OCI-LY7 (cell line): Measurements from ENCODE around the gene SETD7. TPM values are rescaled to one million over a fixed set of nuclear protein-coding genes. Genes with fewer than 3 reads are reported as not detected.

Experiments
- BruUV-seq: library from RNA; stranded (reverse); fragments of 400-500 nt; replicated peaks from 2 replicates; lab custom pipeline; 2021; lab: Mats Ljungman, UMichigan
- CTCF ChIA-PET: fragments of 300-600 bp; sonication (Branson Sonifier 250); formaldehyde crosslinking; loops from one replicate; lab custom pipeline; 2022; ENCODE audit warnings: antibody characterized with exemption; ENCODE audit not compliant: unreplicated experiment; lab: Charles Lee
- POLR2A ChIA-PET: fragments of 300-600 bp; sonication (Branson Sonifier 250); formaldehyde crosslinking; loops from one replicate; lab custom pipeline; 2022; ENCODE audit warnings: antibody characterized with exemption; lab: Charles Lee
- DNase-seq: peaks from one replicate; pipeline ENCODE4 v3.0.0-alpha.2; 2015; ENCODE audit warnings: low spot score
- H2AFZ ChIP-seq: fragments of 200-600 bp; sonication (generic), shearing (Covaris generic); 2 replicates; pipeline ENCODE4 v1.6.1; 2014; ENCODE audit warnings: mild to moderate bottlenecking, antibody characterized with exemption, low read length, moderate library complexity
- H3K27ac ChIP-seq: fragments of 200-600 bp; sonication (generic); 2 replicates; pipeline ENCODE4 v1.5.1; 2014; ENCODE audit warnings: mixed run types, low read depth, mild to moderate bottlenecking, moderate library complexity, low read length, inconsistent platforms; ENCODE audit not compliant: poor library complexity, severe bottlenecking
- H3K36me3 ChIP-seq: fragments of 200-600 bp; sonication (generic); 2 replicates; pipeline ENCODE4 v1.6.1; 2014; ENCODE audit warnings: mild to moderate bottlenecking, antibody characterized with exemption, low read length, moderate library complexity, mixed read lengths; ENCODE audit not compliant: insufficient read depth
- H3K4me1 ChIP-seq: fragments of 200-600 bp; sonication (generic); 2 replicates; pipeline ENCODE4 v1.5.1; 2014; ENCODE audit warnings: mild to moderate bottlenecking, low read length; ENCODE audit not compliant: insufficient read depth, poor library complexity, severe bottlenecking
- H3K4me2 ChIP-seq: fragments of 200-600 bp; sonication (generic); 2 replicates; pipeline ENCODE4 v1.6.1; 2014; ENCODE audit warnings: mild to moderate bottlenecking, low read length
- H3K4me3 ChIP-seq: fragments of 200-600 bp; sonication (generic); 2 replicates; pipeline ENCODE4 v1.5.1; 2014; ENCODE audit warnings: mild to moderate bottlenecking, low read depth, low read length; ENCODE audit not compliant: poor library complexity, severe bottlenecking
- H3K79me2 ChIP-seq: fragments of 200-600 bp; sonication (generic); 2 replicates; pipeline ENCODE4 v1.6.1; 2016; ENCODE audit warnings: low read depth, mild to moderate bottlenecking, low read length, moderate library complexity, mixed read lengths; ENCODE audit not compliant: insufficient read depth
- H3K9me2 ChIP-seq: fragments of 200-600 bp; sonication (generic); 2 replicates; pipeline ENCODE4 v1.6.1; 2016; ENCODE audit warnings: mild to moderate bottlenecking, low read length, mixed read lengths; ENCODE audit not compliant: insufficient read depth
- H3K9me3 ChIP-seq: fragments of 200-600 bp; sonication (generic); 2 replicates; pipeline ENCODE4 v1.6.1; 2014; ENCODE audit warnings: mild to moderate bottlenecking, mixed run types, low read length, mixed read lengths
- H4K20me1 ChIP-seq: fragments of 200-600 bp; sonication (generic); 2 replicates; pipeline ENCODE4 v1.6.1; 2014; ENCODE audit warnings: mild to moderate bottlenecking, antibody characterized with exemption, low read length, moderate library complexity, mixed read lengths; ENCODE audit not compliant: insufficient read depth
- CTCF ChIP-seq: fragments of 200-600 bp; sonication (generic); conservative IDR thresholded peaks from 2 replicates; pipeline ENCODE4 v1.5.1; 2014; ENCODE audit warnings: mild to moderate bottlenecking, antibody characterized with exemption, low read length, moderate library complexity, mixed read lengths
- EZH2phosphoT487 ChIP-seq: fragments of 200-600 bp; sonication (generic); IDR thresholded peaks from 2 replicates; pipeline ENCODE4 v1.6.1; 2018; ENCODE audit warnings: low read depth, borderline replicate concordance, mild to moderate bottlenecking, mixed run types, antibody characterized with exemption, low read length, moderate library complexity, mixed read lengths
- intact Hi-C: fragments of 100-400 bp; cut with micrococcal nuclease; formaldehyde crosslinking; loops from one replicate; pipeline ENCODE4 v1.10.0; 2022; ENCODE audit not compliant: unreplicated experiment
- total RNA-seq, 2 experiments: library from RNA; depleted of rRNA in 1 of 2; stranded (reverse); fragments of >200 nt in 1 of 2; shearing (Covaris generic) in 1 of 2; gene quantifications; 2 replicates each; pipeline ENCODE4 v1.2.3, GENCODE V29; 2014 to 2022

Gene SETD7
- total RNA-seq, 2 experiments from 2014 or later: 17.6 to 37.3 TPM

GRCh38 chr4:139515531-139515958 is 40.5 kb downstream of the SETD7 start:
- H3K4me2 ChIP-seq: no peak overlapping the region
- intact Hi-C loops: no loop called here
- H3K27ac ChIP-seq: no peak overlapping the region
- TF ChIP-seq CTCF: no peak
- no peak for TF ChIP-seq EZH2phosphoT487
- H3K79me2 ChIP-seq: no peaks in the 10 kb centered on the region
- H3K9me2 ChIP-seq: no peaks in the 10 kb centered on the region
- no peaks in the 10 kb centered on the region for H4K20me1 ChIP-seq
- H3K4me3 ChIP-seq: no peak overlapping the region
- POLR2A ChIA-PET: interaction anchor here (0.7 to 1.4 kb wide), 2 partner anchors 11 to 13 kb away, joined by 4 read pairs; no protein-coding TSS in a partner anchor
- H2AFZ ChIP-seq: no peak overlapping the region
- no peaks in the 10 kb centered on the region for H3K9me3 ChIP-seq
- CTCF ChIA-PET: interaction anchor here (1.5 kb wide), 1 partner anchor 14 kb away, joined by 3 read pairs; no protein-coding TSS in a partner anchor
- peaks cover 97% of the 10 kb centered on the region for H3K36me3 ChIP-seq
- H3K4me1 ChIP-seq: no peaks in the 10 kb centered on the region
- no peak for DNase-seq
- no TSS peak for BruUV-seq

GRCh38 chr4:139514382-139515059 is 41.5 kb downstream of the SETD7 start:
- DNase-seq: no peak
- Histone ChIP-seq H3K9me2 (no peaks in the 10 kb centered on the region), H3K4me2 (no peak overlapping the region), H3K79me2 (no peaks in the 10 kb centered on the region), H2AFZ (no peak overlapping the region), H3K36me3 (peaks cover 97% of the 10 kb centered on the region), H3K9me3 (no peaks in the 10 kb centered on the region), H3K4me1 (no peaks in the 10 kb centered on the region), H3K4me3 (no peak overlapping the region), H3K27ac (no peak overlapping the region), H4K20me1 (no peaks in the 10 kb centered on the region)
- no TSS peak for BruUV-seq
- TF ChIP-seq EZH2phosphoT487 (no peak), CTCF (no peak)
- intact Hi-C loops: no loop called here
- ChIA-PET POLR2A (interaction anchor here (1.3 kb wide), 1 partner anchor 15 kb away, joined by 5 read pairs; no protein-coding TSS in a partner anchor), CTCF (interaction anchor here (1.5 kb wide), 1 partner anchor 13 kb away, joined by 3 read pairs; no protein-coding TSS in a partner anchor)

GRCh38 chr4:139511320-139511719 is 44.7 kb downstream of the SETD7 start:
- H3K4me2 ChIP-seq: no peak overlapping the region
- no peaks in the 10 kb centered on the region for H3K9me2 ChIP-seq
- H3K79me2 ChIP-seq: no peaks in the 10 kb centered on the region
- DNase-seq: no peak
- no peaks in the 10 kb centered on the region for H3K4me1 ChIP-seq
- H2AFZ ChIP-seq: no peak overlapping the region
- BruUV-seq: no TSS peak
- peaks cover 95% of the 10 kb centered on the region for H3K36me3 ChIP-seq
- H3K4me3 ChIP-seq: no peak overlapping the region
- CTCF ChIA-PET: no interaction called here
- intact Hi-C loops: no loop called here
- POLR2A ChIA-PET: no interaction called here
- H3K9me3 ChIP-seq: no peaks in the 10 kb centered on the region
- TF ChIP-seq CTCF (no peak), EZH2phosphoT487 (no peak)
- no peak overlapping the region for H3K27ac ChIP-seq
- H4K20me1 ChIP-seq: no peaks in the 10 kb centered on the region
